Keratinocyte (primary cell): ENCODE data around the gene MAP2K5. TPM values are rescaled to one million over a fixed set of nuclear protein-coding genes. Genes with fewer than 3 reads are reported as not detected.

Source experiments
- DNase-seq: peaks from one replicate; pipeline ENCODE4 v3.0.0-alpha.2; 2011; ENCODE audit warnings: low read depth, missing footprints, low spot score
- FAIRE-seq: peaks from 2 replicates; lab custom pipeline; 2011; peaks lifted over from hg19 to GRCh38; lab: Jason Lieb, UNC
- H2AFZ ChIP-seq: 2 replicates; pipeline ENCODE4 v1.6.0; 2012; ENCODE audit warnings: low read length, control low read depth, inconsistent platforms; ENCODE audit not compliant: control insufficient read depth
- H3K27ac ChIP-seq: 2 replicates; pipeline ENCODE4 v1.5.1; 2011; ENCODE audit warnings: low read length; ENCODE audit not compliant: control insufficient read depth, insufficient read depth
- H3K27me3 ChIP-seq: 3 replicates; pipeline ENCODE4 v1.6.0; 2011; ENCODE audit warnings: low read length; ENCODE audit not compliant: control insufficient read depth, insufficient read depth; ENCODE audit errors: extremely low read depth
- H3K36me3 ChIP-seq, 2 experiments: 2 replicates in 1 of 2; 3 replicates in 1 of 2; pipeline ENCODE4 v1.5.1; 2011; ENCODE audit warnings: low read length in 2 of 2, mild to moderate bottlenecking in 1 of 2; ENCODE audit not compliant: control insufficient read depth in 2 of 2, insufficient read depth in 2 of 2; ENCODE audit errors: extremely low read depth in 1 of 2
- H3K4me1 ChIP-seq: 3 replicates; pipeline ENCODE4 v1.5.1; 2011; ENCODE audit warnings: low read length; ENCODE audit not compliant: control insufficient read depth, insufficient read depth; ENCODE audit errors: extremely low read depth
- H3K4me2 ChIP-seq: 3 replicates; pipeline ENCODE4 v1.6.0; 2011; ENCODE audit warnings: low read depth, low read length; ENCODE audit not compliant: control insufficient read depth, insufficient read depth; ENCODE audit errors: extremely low read depth
- H3K4me3 ChIP-seq, 3 experiments: fragments of 200-600 bp in 1 of 3; sonication (generic) in 1 of 3; 2 replicates in 2 of 3; 3 replicates in 1 of 3; pipeline ENCODE4 v1.5.1; 2011 to 2016; ENCODE audit warnings: low read length in 3 of 3, mild to moderate bottlenecking in 3 of 3, control low read depth in 2 of 3, inconsistent platforms in 1 of 3, low read depth in 1 of 3, mixed read lengths in 1 of 3, mixed run types in 1 of 3, moderate library complexity in 1 of 3; ENCODE audit not compliant: control insufficient read depth in 2 of 3, insufficient read depth in 2 of 3; ENCODE audit errors: extremely low read depth in 1 of 3
- H3K79me2 ChIP-seq: 2 replicates; pipeline ENCODE4 v1.6.0; 2012; ENCODE audit warnings: low read length; ENCODE audit not compliant: control insufficient read depth, insufficient read depth
- H3K9ac ChIP-seq: 3 replicates; pipeline ENCODE4 v1.6.0; 2011; ENCODE audit warnings: low read length; ENCODE audit not compliant: control insufficient read depth, insufficient read depth; ENCODE audit errors: extremely low read depth
- H3K9me1 ChIP-seq: 3 replicates; pipeline ENCODE4 v1.6.0; 2011; ENCODE audit warnings: low read length; ENCODE audit not compliant: control insufficient read depth, insufficient read depth; ENCODE audit errors: extremely low read depth
- H3K9me3 ChIP-seq: 2 replicates; pipeline ENCODE4 v1.5.1; 2012; ENCODE audit warnings: low read depth, low read length; ENCODE audit not compliant: control insufficient read depth
- H4K20me1 ChIP-seq: 3 replicates; pipeline ENCODE4 v1.6.0; 2011; ENCODE audit warnings: low read length; ENCODE audit not compliant: control insufficient read depth, insufficient read depth; ENCODE audit errors: extremely low read depth
- CTCF ChIP-seq, 3 experiments: IDR thresholded peaks in 1 of 3; conservative IDR thresholded peaks in 1 of 3; optimal IDR thresholded peaks in 1 of 3; 2 replicates in 2 of 3; 3 replicates in 1 of 3; pipeline versions ENCODE3 to v1.5.1; 2011; ENCODE audit warnings: low read length in 3 of 3, mild to moderate bottlenecking in 3 of 3, moderate library complexity in 2 of 3, control low read depth in 1 of 3, inconsistent platforms in 1 of 3; ENCODE audit not compliant: insufficient read depth in 2 of 3; ENCODE audit errors: extremely low read depth in 1 of 3
- EZH2 ChIP-seq: IDR thresholded peaks from one replicate; pipeline ENCODE4 v1.6.1; 2012; ENCODE audit warnings: inconsistent platforms, mild to moderate bottlenecking, low read length, moderate library complexity
- dilution Hi-C: fragments of 300-500 bp; cut with MboI; formaldehyde crosslinking; loops from one replicate; pipeline ENCODE4 v1.7.0; 2020; ENCODE audit warnings: low sequenced_read_pairs; ENCODE audit not compliant: extremely low pct_ligation_motif_present
- polyA plus RNA-seq, 5 experiments: library from polyadenylated mRNA; depleted of rRNA in 3 of 5; stranded (reverse) in 3 of 5; stranded (forward) in 1 of 5; unstranded in 1 of 5; fragments of >200 nt; gene quantifications; 1 replicate in 1 of 5; 2 replicates in 3 of 5; 3 replicates in 1 of 5; pipeline versions ENCODE4 v1.2.1 to v1.2.3, GENCODE V29; 2011 to 2012; ENCODE audit warnings: missing spikeins in 2 of 5, low read depth in 1 of 5, low replicate concordance in 1 of 5

The MAP2K5 gene
- polyA plus RNA-seq, 1 donor (not counting 4 experiments of a cell fraction or from before 2014, with no cell fraction given), result 3.6 TPM

DNA sequence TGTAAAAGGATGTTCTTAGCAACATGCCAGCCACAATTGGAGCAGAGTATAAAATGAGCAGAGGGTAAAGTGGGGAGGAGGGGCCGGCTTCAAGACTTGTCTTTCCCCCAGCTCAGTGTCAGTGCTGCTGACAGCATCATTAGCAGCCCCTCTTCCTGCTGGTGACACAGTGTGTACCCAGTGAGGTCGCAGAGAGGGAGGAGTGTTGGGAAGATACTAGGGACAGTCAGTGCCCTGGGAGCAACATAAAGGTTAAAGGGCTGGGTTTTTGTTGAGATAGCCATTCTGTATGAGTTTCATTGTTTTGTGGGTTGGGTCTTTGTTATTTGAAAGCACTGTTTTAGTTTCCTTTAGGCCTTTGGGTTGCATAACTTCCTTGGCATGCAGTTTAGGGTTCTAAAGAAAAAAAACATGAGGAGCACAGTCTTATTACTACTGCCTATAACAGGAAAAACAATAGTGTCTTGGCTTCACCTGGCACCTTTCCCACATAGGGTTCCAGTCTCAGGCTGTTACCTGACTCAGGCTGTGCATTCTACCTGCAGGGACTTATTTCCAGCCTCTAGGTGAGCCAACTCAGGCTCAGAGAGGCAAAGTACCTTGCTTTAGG, 188.7 kb downstream of the MAP2K5 start:
- Histone ChIP-seq H3K4me3 (no peak overlapping the region), H3K4me2 (no peak overlapping the region), H3K4me1 (peaks cover 10% of the 10 kb centered on the region), H3K27me3 (no peaks in the 10 kb centered on the region), H3K79me2 (no peaks in the 10 kb centered on the region), H3K9me3 (no peaks in the 10 kb centered on the region), H3K36me3 (no peaks in the 10 kb centered on the region), H4K20me1 (no peaks in the 10 kb centered on the region), H3K9ac (no peak overlapping the region), H2AFZ (no peak overlapping the region), H3K27ac (no peak overlapping the region), H3K9me1 (no peaks in the 10 kb centered on the region)
- DNase-seq (no peak), FAIRE-seq (peak; percentile 83)
- TF ChIP-seq EZH2, result no peak
- no peak for TF ChIP-seq CTCF (optimal IDR thresholded peaks at IDR 0.05 in 1 of 3, IDR thresholded peaks at IDR 0.05 in 1 of 3, conservative IDR thresholded peaks at IDR 0.05 in 1 of 3; ENCODE audit: extremely low read depth in 1 of 3, insufficient read depth in 2 of 3, low read length in 3 of 3)
- dilution Hi-C loops, result no loop called here

- Histone ChIP-seq H4K20me1 (no peaks in the 10 kb centered on the region), H3K27me3 (no peaks in the 10 kb centered on the region), H3K9me1 (no peaks in the 10 kb centered on the region), H3K27ac (no peak overlapping the region), H2AFZ (no peak overlapping the region), H3K4me2 (no peak overlapping the region), H3K36me3 (no peaks in the 10 kb centered on the region), H3K79me2 (no peaks in the 10 kb centered on the region), H3K9me3 (no peaks in the 10 kb centered on the region), H3K9ac (no peak overlapping the region), H3K4me3 (no peak overlapping the region), H3K4me1 (peaks cover 10% of the 10 kb centered on the region)
- DNase-seq (no peak), FAIRE-seq (no peak)
- TF ChIP-seq EZH2 (no peak), CTCF (optimal IDR thresholded peaks at IDR 0.05 in 1 of 3, IDR thresholded peaks at IDR 0.05 in 1 of 3, conservative IDR thresholded peaks at IDR 0.05 in 1 of 3; ENCODE audit: extremely low read depth in 1 of 3, insufficient read depth in 2 of 3, low read length in 3 of 3) (no peak)
- dilution Hi-C loops, result no loop called here
Measured at GRCh38 chr15:67732164-67732563, 189.7 kb downstream of the MAP2K5 start.
